ENCODE data around the gene SNX13.

Gene SNX13

DNA sequence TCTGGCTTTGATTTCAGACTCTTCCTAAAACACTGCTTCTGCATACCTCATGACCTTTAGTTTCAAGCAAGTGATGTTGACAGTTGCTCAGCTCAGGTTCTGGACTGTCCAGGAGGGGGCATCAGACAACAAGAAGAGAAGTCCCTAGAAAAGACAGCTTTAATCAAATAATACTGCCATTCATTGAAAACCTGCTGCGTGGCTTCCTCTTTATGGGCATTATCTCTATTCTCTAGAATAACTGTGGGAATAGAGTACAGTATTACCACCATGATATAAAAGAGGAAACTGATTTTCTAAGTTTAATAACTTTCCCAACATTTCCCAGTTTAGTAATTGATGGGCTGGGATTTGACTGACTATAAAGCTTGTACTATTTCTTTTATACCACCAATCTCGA, 170.4 kb downstream of the SNX13 start:
- TF ChIP-seq, protein P1, sequence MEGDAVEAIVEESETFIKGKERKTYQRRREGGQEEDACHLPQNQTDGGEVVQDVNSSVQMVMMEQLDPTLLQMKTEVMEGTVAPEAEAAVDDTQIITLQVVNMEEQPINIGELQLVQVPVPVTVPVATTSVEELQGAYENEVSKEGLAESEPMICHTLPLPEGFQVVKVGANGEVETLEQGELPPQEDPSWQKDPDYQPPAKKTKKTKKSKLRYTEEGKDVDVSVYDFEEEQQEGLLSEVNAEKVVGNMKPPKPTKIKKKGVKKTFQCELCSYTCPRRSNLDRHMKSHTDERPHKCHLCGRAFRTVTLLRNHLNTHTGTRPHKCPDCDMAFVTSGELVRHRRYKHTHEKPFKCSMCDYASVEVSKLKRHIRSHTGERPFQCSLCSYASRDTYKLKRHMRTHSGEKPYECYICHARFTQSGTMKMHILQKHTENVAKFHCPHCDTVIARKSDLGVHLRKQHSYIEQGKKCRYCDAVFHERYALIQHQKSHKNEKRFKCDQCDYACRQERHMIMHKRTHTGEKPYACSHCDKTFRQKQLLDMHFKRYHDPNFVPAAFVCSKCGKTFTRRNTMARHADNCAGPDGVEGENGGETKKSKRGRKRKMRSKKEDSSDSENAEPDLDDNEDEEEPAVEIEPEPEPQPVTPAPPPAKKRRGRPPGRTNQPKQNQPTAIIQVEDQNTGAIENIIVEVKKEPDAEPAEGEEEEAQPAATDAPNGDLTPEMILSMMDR (IDR thresholded peaks at IDR 0.05), result no peak

DNA sequence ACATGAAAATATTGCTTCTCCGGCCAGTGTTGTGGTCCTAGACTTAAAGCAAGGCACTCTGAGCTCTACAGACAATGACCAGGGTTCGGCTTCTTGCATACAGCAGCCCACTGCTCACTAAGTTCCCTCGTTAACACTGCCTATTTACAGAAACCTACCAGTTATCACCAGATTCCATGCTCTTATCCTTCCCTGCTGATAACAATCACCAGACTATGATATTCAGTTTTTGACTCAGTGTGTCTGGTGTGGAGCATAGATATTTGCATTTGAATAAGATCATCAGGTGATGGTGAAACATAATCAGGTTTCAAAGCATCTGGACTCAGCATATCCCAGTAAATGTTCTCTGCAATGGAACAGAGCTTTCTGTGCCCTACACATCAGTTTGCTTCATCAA, 182.3 kb downstream of the SNX13 start:
- Histone ChIP-seq H3K4me3 (ENCODE audit: low read depth in 1 of 2, low read length in 1 of 2) (no peak overlapping the region), H3K27me3 (no peaks in the 10 kb centered on the region)

More for the DNA sequence above, 170.4 kb downstream of the SNX13 start:
- no peaks in the 10 kb centered on the region for H3K36me3 ChIP-seq
- no peaks in the 10 kb centered on the region for H3K27me3 ChIP-seq
- no peaks in the 10 kb centered on the region for H3K9me3 ChIP-seq
- no peak overlapping the region for H3K4me3 ChIP-seq (ENCODE audit: low read depth in 1 of 2, low read length in 1 of 2)
- peaks cover 11 to 17% of the 10 kb centered on the region in 2 experiments for H3K4me1 ChIP-seq (ENCODE audit: control insufficient read depth in 1 of 2, insufficient read depth in 1 of 2, low read depth in 1 of 2, low read length in 1 of 2)
- H3K27ac ChIP-seq, result peak overlapping the region; percentile 67

GRCh38 chr7:17746020-17746530, 194.2 kb downstream of the SNX13 start:
- Histone ChIP-seq H3K27ac (no peak overlapping the region), H3K4me1 (ENCODE audit: control insufficient read depth in 1 of 2, insufficient read depth in 1 of 2, low read depth in 1 of 2, low read length in 1 of 2) (no peaks in the 10 kb centered on the region), H3K9me3 (no peaks in the 10 kb centered on the region), H3K36me3 (no peaks in the 10 kb centered on the region), H3K27me3 (no peaks in the 10 kb centered on the region), H3K4me3 (ENCODE audit: low read depth in 1 of 2, low read length in 1 of 2) (no peak overlapping the region)
- TF ChIP-seq, protein P1 (IDR thresholded peaks at IDR 0.05), result no peak

More for the DNA sequence above, 182.3 kb downstream of the SNX13 start:
- no peak overlapping the region for H3K27ac ChIP-seq
- no peaks in the 10 kb centered on the region for H3K9me3 ChIP-seq
- H3K36me3 ChIP-seq, result no peaks in the 10 kb centered on the region
- no peaks in the 10 kb centered on the region for H3K4me1 ChIP-seq (ENCODE audit: control insufficient read depth in 1 of 2, insufficient read depth in 1 of 2, low read depth in 1 of 2, low read length in 1 of 2)
- TF ChIP-seq, protein P1 (IDR thresholded peaks at IDR 0.05), result no peak

DNA sequence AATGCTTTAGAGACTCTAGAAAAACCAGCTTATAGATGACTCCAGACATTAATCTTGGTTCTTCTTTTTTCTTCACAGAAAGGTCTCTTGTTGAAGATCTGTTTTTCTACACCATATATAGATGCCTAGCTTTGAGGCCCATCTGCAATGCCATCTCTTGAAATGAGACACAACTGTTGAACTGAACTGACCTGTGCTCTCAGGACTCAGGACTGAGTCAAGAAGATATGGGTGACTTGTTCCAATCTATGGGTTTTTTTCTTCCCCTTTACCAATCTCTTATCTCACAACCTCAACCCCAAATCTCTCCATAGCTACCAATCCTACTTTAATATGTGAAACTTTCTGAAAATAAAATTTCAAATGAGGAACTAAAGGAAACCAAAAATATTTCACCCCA, 194.7 kb downstream of the SNX13 start:
- Histone ChIP-seq H3K4me3 (ENCODE audit: low read depth in 1 of 2, low read length in 1 of 2) (no peak overlapping the region), H3K27ac (no peak overlapping the region), H3K27me3 (no peaks in the 10 kb centered on the region), H3K4me1 (ENCODE audit: control insufficient read depth in 1 of 2, insufficient read depth in 1 of 2, low read depth in 1 of 2, low read length in 1 of 2) (no peaks in the 10 kb centered on the region), H3K36me3 (no peaks in the 10 kb centered on the region), H3K9me3 (no peaks in the 10 kb centered on the region)
- TF ChIP-seq, protein P1 (IDR thresholded peaks at IDR 0.05), result no peak

DNA sequence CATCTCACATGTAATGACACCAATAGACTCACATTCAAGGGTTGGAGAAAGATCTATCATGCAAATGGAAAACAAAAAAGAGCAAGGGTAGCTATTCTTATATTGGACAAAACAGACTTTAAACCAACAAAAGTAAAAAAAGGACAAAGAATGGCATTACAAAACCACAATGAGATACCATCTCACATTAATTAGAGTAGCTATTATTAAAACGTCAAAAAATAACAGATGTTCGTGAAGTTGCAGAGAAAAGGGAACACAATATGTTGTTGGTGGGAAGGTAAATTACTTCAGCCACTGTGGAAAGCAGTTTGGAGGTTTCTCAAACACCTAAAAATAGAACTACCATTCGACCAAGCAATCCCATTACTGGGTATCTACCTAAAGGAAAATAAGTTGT, 197.0 kb downstream of the SNX13 start:
- H3K27me3 ChIP-seq, result no peaks in the 10 kb centered on the region
- no peaks in the 10 kb centered on the region for H3K4me1 ChIP-seq (ENCODE audit: control insufficient read depth in 1 of 2, insufficient read depth in 1 of 2, low read depth in 1 of 2, low read length in 1 of 2)
- H3K4me3 ChIP-seq (ENCODE audit: low read depth in 1 of 2, low read length in 1 of 2), result no peak overlapping the region
- no peaks in the 10 kb centered on the region for H3K36me3 ChIP-seq
- no peaks in the 10 kb centered on the region for H3K9me3 ChIP-seq
- TF ChIP-seq, protein P1 (IDR thresholded peaks at IDR 0.05), result no peak
- H3K27ac ChIP-seq, result no peak overlapping the region

- TF ChIP-seq, protein P1 (IDR thresholded peaks at IDR 0.05), result no peak
- Histone ChIP-seq H3K4me1 (ENCODE audit: control insufficient read depth in 1 of 2, insufficient read depth in 1 of 2, low read depth in 1 of 2, low read length in 1 of 2) (no peaks in the 10 kb centered on the region), H3K9me3 (no peaks in the 10 kb centered on the region), H3K4me3 (ENCODE audit: low read depth in 1 of 2, low read length in 1 of 2) (no peak overlapping the region), H3K27ac (no peak overlapping the region), H3K36me3 (no peaks in the 10 kb centered on the region), H3K27me3 (no peaks in the 10 kb centered on the region)
Observed at GRCh38 chr7:17741426-17741825, 198.9 kb downstream of the SNX13 start.

All from neutrophil (primary cell).